Pulmonary artery endothelial cell (primary cell): ENCODE results near the gene EXOC3L4. TPM values are rescaled to one million over a fixed set of nuclear protein-coding genes. Genes with fewer than 3 reads are reported as not detected.
"Not testable (repeated sequence)": the region's sequence is repeated elsewhere in the genome, so short reads cannot be mapped to it uniquely, and the experiment has no call there.

Experiments
- DNase-seq: peaks from one replicate; pipeline ENCODE4 v3.0.0-alpha.2; 2011; ENCODE audit warnings: low read depth, low spot score
- total RNA-seq: library from RNA; depleted of rRNA; stranded (reverse); fragments of >200 nt; gene quantifications from 2 replicates; pipeline ENCODE4 v1.2.3, GENCODE V29; 2014

Gene EXOC3L4
- total RNA-seq, 1 donor from 2014 or later, result not detected

GRCh38 chr14:103105580-103106150 is 11.1 kb downstream of the EXOC3L4 start:
- no peak for DNase-seq

GRCh38 chr14:103107455-103107854 is 12.9 kb downstream of the EXOC3L4 start:
- DNase-seq, result no peak

- DNase-seq, result no peak
These were observed 13.6 kb downstream of the EXOC3L4 start for GRCh38 chr14:103107941-103108748.

- no peak for DNase-seq
These were observed 14.3 kb downstream of the EXOC3L4 start for GRCh38 chr14:103108749-103109207.

- DNase-seq, result peak; percentile 13
These were observed 15.3 kb downstream of the EXOC3L4 start for GRCh38 chr14:103109535-103110441.

- DNase-seq, result no peak
These were observed 16.2 kb downstream of the EXOC3L4 start for GRCh38 chr14:103110681-103111231.

GRCh38 chr14:103111232-103111868 is 16.8 kb downstream of the EXOC3L4 start:
- DNase-seq, result no peak

- no peak for DNase-seq
These were observed 18.1 kb downstream of the EXOC3L4 start for GRCh38 chr14:103112400-103113243.

- no peak for DNase-seq
These were observed 18.8 kb downstream of the EXOC3L4 start for GRCh38 chr14:103113303-103113702.

- no peak for DNase-seq
These were observed 19.2 kb downstream of the EXOC3L4 start for GRCh38 chr14:103113774-103114173.

GRCh38 chr14:103115086-103115679 is 20.7 kb downstream of the EXOC3L4 start:
- not testable (repeated sequence) for DNase-seq

- no peak for DNase-seq
These were observed 21.5 kb downstream of the EXOC3L4 start for GRCh38 chr14:103115845-103116572.

GRCh38 chr14:103116636-103117035 is 22.1 kb downstream of the EXOC3L4 start:
- DNase-seq, result no peak

GRCh38 chr14:103117499-103117898 is 23.0 kb downstream of the EXOC3L4 start:
- not testable (repeated sequence) for DNase-seq

GRCh38 chr14:103118018-103118662 is 23.6 kb downstream of the EXOC3L4 start:
- DNase-seq, result peak; percentile 24

GRCh38 chr14:103118663-103119404 is 24.3 kb downstream of the EXOC3L4 start:
- no peak for DNase-seq

- DNase-seq, result not testable (repeated sequence)
These were observed 25.0 kb downstream of the EXOC3L4 start for GRCh38 chr14:103119527-103119926.
